ENCODE data around the gene MCRIP1. TPM values are rescaled to one million over a fixed set of nuclear protein-coding genes. Genes with fewer than 3 reads are reported as not detected.

MCRIP1 gene
- total RNA-seq, 1 donor from 2014 or later: 133 TPM

- Mint-ChIP-seq H3K27me3 (ENCODE audit: low read depth) (peaks cover 8% of the 10 kb centered on the region), H3K9me3 (ENCODE audit: low read depth) (no peaks in the 10 kb centered on the region), H3K27ac (ENCODE audit: unreplicated experiment) (no peak overlapping the region), H3K4me3 (ENCODE audit: unreplicated experiment) (no peak overlapping the region), H3K4me1 (ENCODE audit: low read depth) (no peaks in the 10 kb centered on the region), H3K36me3 (ENCODE audit: low read depth) (no peaks in the 10 kb centered on the region)
- TF ChIP-seq, protein P1, sequence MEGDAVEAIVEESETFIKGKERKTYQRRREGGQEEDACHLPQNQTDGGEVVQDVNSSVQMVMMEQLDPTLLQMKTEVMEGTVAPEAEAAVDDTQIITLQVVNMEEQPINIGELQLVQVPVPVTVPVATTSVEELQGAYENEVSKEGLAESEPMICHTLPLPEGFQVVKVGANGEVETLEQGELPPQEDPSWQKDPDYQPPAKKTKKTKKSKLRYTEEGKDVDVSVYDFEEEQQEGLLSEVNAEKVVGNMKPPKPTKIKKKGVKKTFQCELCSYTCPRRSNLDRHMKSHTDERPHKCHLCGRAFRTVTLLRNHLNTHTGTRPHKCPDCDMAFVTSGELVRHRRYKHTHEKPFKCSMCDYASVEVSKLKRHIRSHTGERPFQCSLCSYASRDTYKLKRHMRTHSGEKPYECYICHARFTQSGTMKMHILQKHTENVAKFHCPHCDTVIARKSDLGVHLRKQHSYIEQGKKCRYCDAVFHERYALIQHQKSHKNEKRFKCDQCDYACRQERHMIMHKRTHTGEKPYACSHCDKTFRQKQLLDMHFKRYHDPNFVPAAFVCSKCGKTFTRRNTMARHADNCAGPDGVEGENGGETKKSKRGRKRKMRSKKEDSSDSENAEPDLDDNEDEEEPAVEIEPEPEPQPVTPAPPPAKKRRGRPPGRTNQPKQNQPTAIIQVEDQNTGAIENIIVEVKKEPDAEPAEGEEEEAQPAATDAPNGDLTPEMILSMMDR (IDR thresholded peaks at IDR 0.05): no peak
- DNase-seq (ENCODE audit: low spot score): no peak
These were observed 19.0 kb downstream of the MCRIP1 start for GRCh38 chr17:81813861-81814683.

DNA sequence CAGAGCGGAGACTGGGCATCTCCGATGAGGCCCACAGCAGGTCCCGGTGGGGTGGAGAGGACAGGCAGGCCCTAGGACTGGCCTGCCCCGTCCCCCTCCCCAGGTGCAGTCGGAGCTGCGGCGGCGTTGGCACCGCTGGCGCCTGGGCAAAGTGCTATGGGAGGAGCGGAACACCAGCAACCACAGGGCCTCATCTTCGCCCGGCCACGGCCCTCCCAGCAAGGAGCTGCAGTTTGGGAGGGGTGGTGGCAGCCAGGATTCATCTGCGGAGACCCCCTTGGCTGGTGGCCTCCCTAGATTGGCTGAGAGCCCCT, 19.8 kb downstream of the MCRIP1 start:
- Mint-ChIP-seq H3K4me1 (ENCODE audit: low read depth) (no peaks in the 10 kb centered on the region), H3K4me3 (ENCODE audit: unreplicated experiment) (no peak overlapping the region), H3K27ac (ENCODE audit: unreplicated experiment) (no peak overlapping the region), H3K27me3 (ENCODE audit: low read depth) (peaks cover 11% of the 10 kb centered on the region), H3K36me3 (ENCODE audit: low read depth) (no peaks in the 10 kb centered on the region), H3K9me3 (ENCODE audit: low read depth) (no peaks in the 10 kb centered on the region)
- TF ChIP-seq, protein P1 (IDR thresholded peaks at IDR 0.05): no peak
- no peak for DNase-seq (ENCODE audit: low spot score)

GRCh38 chr17:81812571-81813370, 20.3 kb downstream of the MCRIP1 start:
- no peak overlapping the region for H3K27ac Mint-ChIP-seq (ENCODE audit: unreplicated experiment)
- no peaks in the 10 kb centered on the region for H3K4me1 Mint-ChIP-seq (ENCODE audit: low read depth)
- H3K4me3 Mint-ChIP-seq (ENCODE audit: unreplicated experiment): no peak overlapping the region
- peaks cover 10% of the 10 kb centered on the region for H3K27me3 Mint-ChIP-seq (ENCODE audit: low read depth)
- DNase-seq (ENCODE audit: low spot score): no peak
- H3K36me3 Mint-ChIP-seq (ENCODE audit: low read depth): no peaks in the 10 kb centered on the region
- no peaks in the 10 kb centered on the region for H3K9me3 Mint-ChIP-seq (ENCODE audit: low read depth)
- TF ChIP-seq, protein P1 (IDR thresholded peaks at IDR 0.05): no peak

- Mint-ChIP-seq H3K36me3 (ENCODE audit: low read depth) (no peaks in the 10 kb centered on the region), H3K4me3 (ENCODE audit: unreplicated experiment) (no peak overlapping the region), H3K27me3 (ENCODE audit: low read depth) (peaks cover 7% of the 10 kb centered on the region), H3K9me3 (ENCODE audit: low read depth) (no peaks in the 10 kb centered on the region), H3K27ac (ENCODE audit: unreplicated experiment) (no peak overlapping the region), H3K4me1 (ENCODE audit: low read depth) (no peaks in the 10 kb centered on the region)
- no peak for DNase-seq (ENCODE audit: low spot score)
- TF ChIP-seq, protein P1 (IDR thresholded peaks at IDR 0.05): no peak
These were observed 21.2 kb downstream of the MCRIP1 start for GRCh38 chr17:81811705-81812570.

Measured in chondrocyte (in vitro differentiated cells).